Panc1 (cell line): Measurements from ENCODE around the gene VPS29. TPM values are rescaled to one million over a fixed set of nuclear protein-coding genes. Genes with fewer than 3 reads are reported as not detected.

ENCODE experiments used
- ATAC-seq: fragments of 200-7000 bp; cut with Tn5 transposase; 2 replicates; pipeline ENCODE4 v1.9.1; 2020; ENCODE audit warnings: mild to moderate bottlenecking, moderate library complexity
- BruUV-seq: library from RNA; stranded (reverse); fragments of 400-500 nt; replicated peaks from 2 replicates; lab custom pipeline; 2021; lab: Mats Ljungman, UMichigan
- CTCF ChIA-PET: fragments of 300-600 bp; sonication (Branson Sonifier 250); formaldehyde crosslinking; loops from one replicate; lab custom pipeline; 2022; ENCODE audit warnings: antibody characterized with exemption; lab: Charles Lee
- POLR2A ChIA-PET: fragments of 300-600 bp; sonication (Branson Sonifier 250); formaldehyde crosslinking; loops from one replicate; lab custom pipeline; 2022; ENCODE audit warnings: antibody characterized with exemption; lab: Charles Lee
- DNase-seq: peaks from one replicate; pipeline ENCODE4 v3.0.0-alpha.2; 2010; ENCODE audit warnings: low read depth, low spot score
- H3K27ac ChIP-seq: 2 replicates; pipeline ENCODE4 v1.5.1; 2011; ENCODE audit warnings: mild to moderate bottlenecking, low read length, inconsistent platforms
- H3K27me3 ChIP-seq: fragments of 200-500 bp; sonication (Bioruptor generic); 2 replicates; pipeline ENCODE4 v1.6.0; 2014; ENCODE audit warnings: low read length, inconsistent platforms; ENCODE audit not compliant: control insufficient read depth, insufficient read depth
- H3K36me3 ChIP-seq: fragments of 200-500 bp; sonication (Bioruptor generic); 2 replicates; pipeline ENCODE4 v1.5.1; 2014; ENCODE audit warnings: inconsistent platforms, mild to moderate bottlenecking, low read length, moderate library complexity; ENCODE audit not compliant: control insufficient read depth, insufficient read depth
- H3K4me1 ChIP-seq: 2 replicates; pipeline ENCODE4 v1.5.1; 2011; ENCODE audit warnings: inconsistent platforms, mild to moderate bottlenecking, low read length, moderate library complexity; ENCODE audit not compliant: control insufficient read depth, insufficient read depth
- H3K4me3 ChIP-seq, 2 experiments: 2 replicates each; pipeline ENCODE4 v1.5.1; 2011 to 2012; ENCODE audit warnings: low read depth in 2 of 2, low read length in 2 of 2, mild to moderate bottlenecking in 2 of 2, inconsistent platforms in 1 of 2, moderate library complexity in 1 of 2
- H3K9me3 ChIP-seq: fragments of 200-500 bp; sonication (Bioruptor generic); 2 replicates; pipeline ENCODE4 v1.5.1; 2014; ENCODE audit warnings: low read depth, mild to moderate bottlenecking, inconsistent platforms, low read length, moderate library complexity; ENCODE audit not compliant: control insufficient read depth, insufficient read depth
- CTCF ChIP-seq: fragments of 450-650 bp; IDR thresholded peaks from 2 replicates; pipeline ENCODE4 v1.5.1; 2017; ENCODE audit warnings: mild to moderate bottlenecking
- POLR2AphosphoS5 ChIP-seq: IDR thresholded peaks from 2 replicates; pipeline ENCODE4 v1.6.1; 2012; ENCODE audit warnings: mild to moderate bottlenecking, low read depth, low read length, moderate library complexity
- REST ChIP-seq, 2 experiments: IDR thresholded peaks; 2 replicates each; pipeline ENCODE4 v1.6.1; 2011 to 2012; ENCODE audit warnings: low read depth in 2 of 2, control low read depth in 1 of 2, low read length in 1 of 2, mild to moderate bottlenecking in 1 of 2, moderate library complexity in 1 of 2; ENCODE audit not compliant: insufficient read depth in 1 of 2
- SIN3A ChIP-seq: IDR thresholded peaks from 2 replicates; pipeline ENCODE4 v1.6.1; 2012; ENCODE audit warnings: low read depth, mild to moderate bottlenecking, low read length, moderate library complexity, borderline replicate concordance; ENCODE audit not compliant: insufficient read depth
- TCF7L2 ChIP-seq: IDR thresholded peaks from 2 replicates; pipeline ENCODE4 v1.6.1; 2011; ENCODE audit warnings: mild to moderate bottlenecking, low read depth, low read length, inconsistent platforms
- in situ Hi-C: cut with HindIII; loops from 2 replicates; pipeline ENCODE4 v1.10.0; 2016; ENCODE audit warnings: low sequenced_read_pairs, low pct_unique_long_range_greater_than_20kb
- intact Hi-C: fragments of 100-400 bp; cut with micrococcal nuclease; formaldehyde crosslinking; loops from one replicate; pipeline ENCODE4 v1.10.0; 2022; ENCODE audit not compliant: unreplicated experiment
- total RNA-seq: library from RNA; stranded (reverse); gene quantifications from one replicate; pipeline ENCODE4 v1.2.1, GENCODE V29; 2021; ENCODE audit not compliant: unreplicated experiment

The VPS29 gene
- total RNA-seq, 1 experiment from 2014 or later: 128 TPM

GRCh38 chr12:110540048-110540447 lies 38.1 kb upstream of the VPS29 start:
- H3K27ac ChIP-seq: no peak overlapping the region
- intact Hi-C loops: no loop called here
- H3K4me3 ChIP-seq: no peak overlapping the region
- ChIA-PET POLR2A (no interaction called here), CTCF (no interaction called here)
- H3K4me1 ChIP-seq: no peaks in the 10 kb centered on the region
- in situ Hi-C loops: no loop called here
- BruUV-seq: no TSS peak
- TF ChIP-seq TCF7L2 (no peak), REST (IDR thresholded peaks at IDR 0.05; ENCODE audit: insufficient read depth in 1 of 2, low read depth in 2 of 2, low read length in 1 of 2) (no peak), CTCF (no peak), POLR2AphosphoS5 (no peak), SIN3A (no peak)
- ATAC-seq (no peak), DNase-seq (no peak)
- H3K9me3 ChIP-seq: no peaks in the 10 kb centered on the region
- H3K36me3 ChIP-seq: peaks cover 8% of the 10 kb centered on the region; the same call in 1 of the 2 replicates
- H3K27me3 ChIP-seq: no peaks in the 10 kb centered on the region

- Histone ChIP-seq H3K9me3 (no peaks in the 10 kb centered on the region), H3K4me3 (no peak overlapping the region), H3K27me3 (no peaks in the 10 kb centered on the region), H3K36me3 (peaks cover 8% of the 10 kb centered on the region; the same call in 1 of the 2 replicates), H3K27ac (no peak overlapping the region), H3K4me1 (no peaks in the 10 kb centered on the region)
- in situ Hi-C loops (no loop called here), intact Hi-C loops (no loop called here)
- ChIA-PET POLR2A (no interaction called here), CTCF (no interaction called here)
- no TSS peak for BruUV-seq
- ATAC-seq: no peak
- TF ChIP-seq CTCF (no peak), POLR2AphosphoS5 (no peak), REST (IDR thresholded peaks at IDR 0.05; ENCODE audit: insufficient read depth in 1 of 2, low read depth in 2 of 2, low read length in 1 of 2) (no peak), SIN3A (no peak), TCF7L2 (no peak)
- DNase-seq: no peak
These were observed 37.1 kb upstream of the VPS29 start for GRCh38 chr12:110538869-110539622.
